Central memory CD8-positive, alpha-beta T cell (primary cell): ENCODE measurements around the gene IL19.
A peak's percentile ranks its signal among the peaks of the same experiment; 100 is the strongest.
"Not testable (repeated sequence)": the region's sequence is repeated elsewhere in the genome, so short reads cannot be mapped to it uniquely, and the experiment has no call there.

Experiments
- ATAC-seq: fragments of 150-1000 bp; cut with Tn5 transposase; replicated peaks from 2 replicates; pipeline ENCODE4 v1.10.0; 2022; ENCODE audit warnings: mild to moderate bottlenecking, moderate FRiP score, moderate number of reproducible peaks; ENCODE audit not compliant: poor library complexity, severe bottlenecking; ENCODE audit errors: extremely low read depth
- DNase-seq, 2 donors: peaks; one replicate each; pipeline ENCODE4 v3.0.0; 2021; ENCODE audit warnings: low spot score in 2 of 2
- H3K27ac Mint-ChIP-seq: one replicate; pipeline ENCODE4 v1.8.0; 2022; ENCODE audit warnings: low read depth, mild to moderate bottlenecking, moderate library complexity, mixed read lengths
- H3K27me3 Mint-ChIP-seq: one replicate; pipeline ENCODE4 v1.8.0; 2022; ENCODE audit warnings: mixed read lengths
- H3K36me3 Mint-ChIP-seq: one replicate; pipeline ENCODE4 v1.8.0; 2022; ENCODE audit warnings: mild to moderate bottlenecking, moderate library complexity, mixed read lengths; ENCODE audit not compliant: insufficient read depth
- H3K4me1 Mint-ChIP-seq: one replicate; pipeline ENCODE4 v1.8.0; 2022; ENCODE audit warnings: mixed read lengths
- H3K4me3 Mint-ChIP-seq: one replicate; pipeline ENCODE4 v1.8.0; 2022; ENCODE audit warnings: mild to moderate bottlenecking, moderate library complexity, mixed read lengths
- H3K9me3 Mint-ChIP-seq: one replicate; pipeline ENCODE4 v1.8.0; 2022; ENCODE audit warnings: mixed read lengths

Gene IL19

GRCh38 chr1:206769304-206769731 lies 1.3 kb upstream of the IL19 start:
- no peaks in the 10 kb centered on the region for H3K9me3 Mint-ChIP-seq
- H3K27ac Mint-ChIP-seq, result peak overlapping the region; percentile 83
- peak overlapping the region; percentile 47 for H3K4me3 Mint-ChIP-seq
- H3K27me3 Mint-ChIP-seq, result no peaks in the 10 kb centered on the region
- peaks cover 3% of the 10 kb centered on the region for H3K36me3 Mint-ChIP-seq
- ATAC-seq, result peak; percentile 79
- H3K4me1 Mint-ChIP-seq, result peaks cover 76% of the 10 kb centered on the region
- peak in 1 of 2 donors; percentile 66 for DNase-seq

GRCh38 chr1:206771338-206771692 lies 742 bp downstream of the IL19 start:
- no peak for ATAC-seq
- no peak for DNase-seq
- Mint-ChIP-seq H3K27me3 (no peaks in the 10 kb centered on the region), H3K4me1 (peaks cover 66% of the 10 kb centered on the region), H3K27ac (peak overlapping the region; percentile 83), H3K4me3 (peak overlapping the region; percentile 47), H3K36me3 (peaks cover 2% of the 10 kb centered on the region), H3K9me3 (no peaks in the 10 kb centered on the region)

- peaks cover 60% of the 10 kb centered on the region for H3K4me1 Mint-ChIP-seq
- no peak for DNase-seq
- peak within 1 kb of the TSS; percentile 73 for H3K27ac Mint-ChIP-seq
- peaks cover 2% of the 10 kb centered on the region for H3K36me3 Mint-ChIP-seq
- peak within 1 kb of the TSS; percentile 47 for H3K4me3 Mint-ChIP-seq
- ATAC-seq, result no peak
- H3K27me3 Mint-ChIP-seq, result no peaks in the 10 kb centered on the region
- no peaks in the 10 kb centered on the region for H3K9me3 Mint-ChIP-seq
These were observed 1.8 kb downstream of the IL19 start, which contains the start of gene IL10 for GRCh38 chr1:206772243-206772937. TSS of gene IL10 (minus strand) at chr1:206772494. CDS start at chr1:206772435, 59 bp downstream.

- peaks cover 51% of the 10 kb centered on the region for H3K4me1 Mint-ChIP-seq
- peaks cover 2% of the 10 kb centered on the region for H3K36me3 Mint-ChIP-seq
- no peak overlapping the region for H3K27ac Mint-ChIP-seq
- no peak for DNase-seq
- ATAC-seq, result no peak
- no peaks in the 10 kb centered on the region for H3K27me3 Mint-ChIP-seq
- H3K4me3 Mint-ChIP-seq, result no peak overlapping the region
- no peaks in the 10 kb centered on the region for H3K9me3 Mint-ChIP-seq
These were observed 3.5 kb downstream of the IL19 start for GRCh38 chr1:206774093-206774492.

GRCh38 chr1:206776229-206776628 lies 5.7 kb downstream of the IL19 start:
- Mint-ChIP-seq H3K27ac (no peak overlapping the region), H3K4me3 (no peak overlapping the region), H3K9me3 (no peaks in the 10 kb centered on the region), H3K27me3 (no peaks in the 10 kb centered on the region), H3K4me1 (peaks cover 30% of the 10 kb centered on the region), H3K36me3 (peaks cover 2% of the 10 kb centered on the region)
- no peak for ATAC-seq
- no peak for DNase-seq

- Mint-ChIP-seq H3K4me1 (peaks cover 28% of the 10 kb centered on the region), H3K27ac (no peak overlapping the region), H3K4me3 (no peak overlapping the region), H3K9me3 (no peaks in the 10 kb centered on the region), H3K27me3 (no peaks in the 10 kb centered on the region), H3K36me3 (peaks cover 2% of the 10 kb centered on the region)
- DNase-seq, result no peak
- no peak for ATAC-seq
These were observed 7.5 kb downstream of the IL19 start for GRCh38 chr1:206778031-206778430.

GRCh38 chr1:206778911-206779310 lies 8.3 kb downstream of the IL19 start:
- H3K4me1 Mint-ChIP-seq, result peaks cover 20% of the 10 kb centered on the region
- H3K27ac Mint-ChIP-seq, ATAC-seq, DNase-seq, H3K9me3 Mint-ChIP-seq, H3K36me3 Mint-ChIP-seq, H3K4me3 Mint-ChIP-seq, H3K27me3 Mint-ChIP-seq: not testable (repeated sequence)

- Mint-ChIP-seq H3K4me1 (peaks cover 24% of the 10 kb centered on the region), H3K9me3 (no peaks in the 10 kb centered on the region), H3K36me3 (peaks cover 1% of the 10 kb centered on the region), H3K4me3 (no peak overlapping the region), H3K27ac (no peak overlapping the region), H3K27me3 (no peaks in the 10 kb centered on the region)
- no peak for ATAC-seq
- no peak for DNase-seq
These were observed 9.1 kb downstream of the IL19 start for GRCh38 chr1:206779638-206780037.

GRCh38 chr1:206782448-206782847 lies 11.9 kb downstream of the IL19 start:
- Mint-ChIP-seq H3K4me1 (peaks cover 52% of the 10 kb centered on the region), H3K27me3 (no peaks in the 10 kb centered on the region), H3K36me3 (peaks cover 1% of the 10 kb centered on the region), H3K27ac (no peak overlapping the region), H3K9me3 (no peaks in the 10 kb centered on the region), H3K4me3 (no peak overlapping the region)
- DNase-seq (no peak), ATAC-seq (peak; percentile 12)

- H3K4me3 Mint-ChIP-seq, result no peak overlapping the region
- peaks cover 1% of the 10 kb centered on the region for H3K36me3 Mint-ChIP-seq
- no peaks in the 10 kb centered on the region for H3K27me3 Mint-ChIP-seq
- peaks cover 58% of the 10 kb centered on the region for H3K4me1 Mint-ChIP-seq
- ATAC-seq, result no peak
- H3K9me3 Mint-ChIP-seq, result no peaks in the 10 kb centered on the region
- no peak overlapping the region for H3K27ac Mint-ChIP-seq
- DNase-seq, result no peak
These were observed 12.9 kb downstream of the IL19 start for GRCh38 chr1:206783506-206783905.

GRCh38 chr1:206784471-206784903 lies 13.9 kb downstream of the IL19 start:
- DNase-seq (peak; percentile 36 to 40), ATAC-seq (peak; percentile 85)
- Mint-ChIP-seq H3K9me3 (no peaks in the 10 kb centered on the region), H3K27me3 (no peaks in the 10 kb centered on the region), H3K27ac (peak overlapping the region; percentile 91), H3K36me3 (peaks cover 1% of the 10 kb centered on the region), H3K4me3 (peak overlapping the region; percentile 65), H3K4me1 (peaks cover 58% of the 10 kb centered on the region)

GRCh38 chr1:206785182-206785765 lies 14.7 kb downstream of the IL19 start:
- Mint-ChIP-seq H3K9me3 (no peaks in the 10 kb centered on the region), H3K27ac (peak overlapping the region; percentile 91), H3K36me3 (peaks cover 1% of the 10 kb centered on the region), H3K27me3 (no peaks in the 10 kb centered on the region), H3K4me3 (no peak overlapping the region), H3K4me1 (peaks cover 58% of the 10 kb centered on the region)
- ATAC-seq (no peak), DNase-seq (no peak)

GRCh38 chr1:206786212-206786886 lies 15.8 kb downstream of the IL19 start:
- Mint-ChIP-seq H3K27me3 (no peaks in the 10 kb centered on the region), H3K27ac (peak overlapping the region; percentile 91), H3K4me3 (peak overlapping the region; percentile 33), H3K36me3 (peaks cover 1% of the 10 kb centered on the region), H3K9me3 (no peaks in the 10 kb centered on the region), H3K4me1 (peaks cover 66% of the 10 kb centered on the region)
- DNase-seq (no peak), ATAC-seq (no peak)
